Measurements from ENCODE around the gene ANKRD34A.
A peak's percentile ranks its signal among the peaks of the same experiment; 100 is the strongest.

Gene ANKRD34A

GRCh38 chr1:145964328-145965118 is at the start of gene ANKRD34A, which contains the start of gene POLR3GL:
Gene ANKRD34A (minus strand): TSS chr1:145964575. CDS start chr1:145961759, 2,816 bp downstream.
Gene POLR3GL (plus strand): TSS chr1:145964690. CDS start chr1:145974866, 10,176 bp downstream.
- Mint-ChIP-seq H3K4me3 (peak within 1 kb of the TSS; percentile 89), H3K27me3 (no peaks in the 10 kb centered on the region), H3K9me3 (no peaks in the 10 kb centered on the region), H3K36me3 (ENCODE audit: insufficient read depth) (peaks cover 7% of the 10 kb centered on the region), H3K27ac (ENCODE audit: low read depth) (peak within 1 kb of the TSS; percentile 90), H3K4me1 (peaks cover 46% of the 10 kb centered on the region)
- DNase-seq (ENCODE audit: low spot score in 2 of 2) (peak; percentile 74 to 83), ATAC-seq (replicated peaks; ENCODE audit: extremely low read depth, poor library complexity, severe bottlenecking) (peak; percentile 89)

GRCh38 chr1:146013559-146013922 is 49.2 kb upstream of the ANKRD34A start:
- no peaks in the 10 kb centered on the region for H3K9me3 Mint-ChIP-seq
- ATAC-seq (replicated peaks; ENCODE audit: extremely low read depth, poor library complexity, severe bottlenecking) (no peak), DNase-seq (ENCODE audit: low spot score in 2 of 2) (no peak)
- no peaks in the 10 kb centered on the region for H3K36me3 Mint-ChIP-seq (ENCODE audit: insufficient read depth)
- H3K4me1 Mint-ChIP-seq: peaks cover 6% of the 10 kb centered on the region
- peaks cover 8% of the 10 kb centered on the region for H3K27me3 Mint-ChIP-seq
- no peak overlapping the region for H3K4me3 Mint-ChIP-seq
- no peak overlapping the region for H3K27ac Mint-ChIP-seq (ENCODE audit: low read depth)

- H3K4me1 Mint-ChIP-seq: peaks cover 6% of the 10 kb centered on the region
- no peaks in the 10 kb centered on the region for H3K36me3 Mint-ChIP-seq (ENCODE audit: insufficient read depth)
- DNase-seq (ENCODE audit: low spot score in 2 of 2): peak in 1 of 2 donors; percentile 53
- no peak overlapping the region for H3K27ac Mint-ChIP-seq (ENCODE audit: low read depth)
- no peaks in the 10 kb centered on the region for H3K9me3 Mint-ChIP-seq
- H3K27me3 Mint-ChIP-seq: peaks cover 2% of the 10 kb centered on the region
- H3K4me3 Mint-ChIP-seq: no peak overlapping the region
- ATAC-seq (replicated peaks; ENCODE audit: extremely low read depth, poor library complexity, severe bottlenecking): no peak
Observed at GRCh38 chr1:146012703-146013558, 48.6 kb upstream of the ANKRD34A start.

GRCh38 chr1:146010126-146010738 is 45.9 kb upstream of the ANKRD34A start:
- Mint-ChIP-seq H3K36me3 (ENCODE audit: insufficient read depth) (peaks cover 2% of the 10 kb centered on the region), H3K4me1 (peaks cover 30% of the 10 kb centered on the region), H3K4me3 (no peak overlapping the region), H3K27ac (ENCODE audit: low read depth) (no peak overlapping the region), H3K27me3 (no peaks in the 10 kb centered on the region), H3K9me3 (no peaks in the 10 kb centered on the region)
- ATAC-seq (replicated peaks; ENCODE audit: extremely low read depth, poor library complexity, severe bottlenecking) (no peak), DNase-seq (ENCODE audit: low spot score in 2 of 2) (no peak)

- H3K9me3 Mint-ChIP-seq: no peaks in the 10 kb centered on the region
- DNase-seq (ENCODE audit: low spot score in 2 of 2) (no peak), ATAC-seq (replicated peaks; ENCODE audit: extremely low read depth, poor library complexity, severe bottlenecking) (no peak)
- H3K27ac Mint-ChIP-seq (ENCODE audit: low read depth): peak overlapping the region; percentile 86
- no peaks in the 10 kb centered on the region for H3K27me3 Mint-ChIP-seq
- peak overlapping the region; percentile 71 for H3K4me3 Mint-ChIP-seq
- H3K4me1 Mint-ChIP-seq: peaks cover 36% of the 10 kb centered on the region
- peaks cover 2% of the 10 kb centered on the region for H3K36me3 Mint-ChIP-seq (ENCODE audit: insufficient read depth)
Observed at GRCh38 chr1:146007489-146008133, 43.2 kb upstream of the ANKRD34A start.

GRCh38 chr1:146001709-146002108 is 37.3 kb upstream of the ANKRD34A start:
- H3K4me1 Mint-ChIP-seq: peaks cover 69% of the 10 kb centered on the region
- no peak overlapping the region for H3K4me3 Mint-ChIP-seq
- no peaks in the 10 kb centered on the region for H3K9me3 Mint-ChIP-seq
- ATAC-seq (replicated peaks; ENCODE audit: extremely low read depth, poor library complexity, severe bottlenecking) (no peak), DNase-seq (ENCODE audit: low spot score in 2 of 2) (no peak)
- peaks cover 6% of the 10 kb centered on the region for H3K36me3 Mint-ChIP-seq (ENCODE audit: insufficient read depth)
- H3K27ac Mint-ChIP-seq (ENCODE audit: low read depth): peak overlapping the region; percentile 44
- no peaks in the 10 kb centered on the region for H3K27me3 Mint-ChIP-seq

GRCh38 chr1:145999321-146000024 is 35.1 kb upstream of the ANKRD34A start:
- Mint-ChIP-seq H3K4me3 (peak overlapping the region; percentile 94), H3K4me1 (peaks cover 55% of the 10 kb centered on the region), H3K36me3 (ENCODE audit: insufficient read depth) (peaks cover 27% of the 10 kb centered on the region), H3K27me3 (no peaks in the 10 kb centered on the region), H3K27ac (ENCODE audit: low read depth) (peak overlapping the region; percentile 93), H3K9me3 (no peaks in the 10 kb centered on the region)
- peak in 1 of 2 donors; percentile 16 for DNase-seq (ENCODE audit: low spot score in 2 of 2)
- peak; percentile 26 for ATAC-seq (replicated peaks; ENCODE audit: extremely low read depth, poor library complexity, severe bottlenecking)

- Mint-ChIP-seq H3K9me3 (no peaks in the 10 kb centered on the region), H3K36me3 (ENCODE audit: insufficient read depth) (peaks cover 45% of the 10 kb centered on the region), H3K27me3 (no peaks in the 10 kb centered on the region), H3K4me1 (peaks cover 69% of the 10 kb centered on the region), H3K4me3 (peak overlapping the region; percentile 94), H3K27ac (ENCODE audit: low read depth) (peak overlapping the region; percentile 93)
- no peak for ATAC-seq (replicated peaks; ENCODE audit: extremely low read depth, poor library complexity, severe bottlenecking)
- DNase-seq (ENCODE audit: low spot score in 2 of 2): no peak
Observed at GRCh38 chr1:145997718-145998023, 33.3 kb upstream of the ANKRD34A start.

GRCh38 chr1:145997016-145997717 is 32.8 kb upstream of the ANKRD34A start:
- H3K9me3 Mint-ChIP-seq: no peaks in the 10 kb centered on the region
- H3K4me3 Mint-ChIP-seq: peak overlapping the region; percentile 94
- peaks cover 49% of the 10 kb centered on the region for H3K36me3 Mint-ChIP-seq (ENCODE audit: insufficient read depth)
- H3K27me3 Mint-ChIP-seq: no peaks in the 10 kb centered on the region
- peak overlapping the region; percentile 93 for H3K27ac Mint-ChIP-seq (ENCODE audit: low read depth)
- H3K4me1 Mint-ChIP-seq: peaks cover 74% of the 10 kb centered on the region
- ATAC-seq (replicated peaks; ENCODE audit: extremely low read depth, poor library complexity, severe bottlenecking): peak; percentile 66
- DNase-seq (ENCODE audit: low spot score in 2 of 2): peak in 1 of 2 donors; percentile 15

GRCh38 chr1:145996433-145997015 is 32.1 kb upstream of the ANKRD34A start, which contains the start of gene TXNIP:
Gene TXNIP (minus strand): TSS chr1:145996579. CDS start chr1:145996266, 313 bp downstream.
- Mint-ChIP-seq H3K36me3 (ENCODE audit: insufficient read depth) (peaks cover 55% of the 10 kb centered on the region), H3K9me3 (no peaks in the 10 kb centered on the region), H3K4me1 (peaks cover 75% of the 10 kb centered on the region), H3K27ac (ENCODE audit: low read depth) (peak within 1 kb of the TSS; percentile 93), H3K27me3 (no peaks in the 10 kb centered on the region), H3K4me3 (peak within 1 kb of the TSS; percentile 94)
- ATAC-seq (replicated peaks; ENCODE audit: extremely low read depth, poor library complexity, severe bottlenecking): peak; percentile 93
- peak; percentile 61 to 77 for DNase-seq (ENCODE audit: low spot score in 2 of 2)

GRCh38 chr1:145995964-145996432 is 31.6 kb upstream of the ANKRD34A start:
- Mint-ChIP-seq H3K9me3 (no peaks in the 10 kb centered on the region), H3K27ac (ENCODE audit: low read depth) (peak overlapping the region; percentile 93), H3K4me1 (peaks cover 73% of the 10 kb centered on the region), H3K27me3 (no peaks in the 10 kb centered on the region), H3K4me3 (peak overlapping the region; percentile 94), H3K36me3 (ENCODE audit: insufficient read depth) (peaks cover 56% of the 10 kb centered on the region)
- ATAC-seq (replicated peaks; ENCODE audit: extremely low read depth, poor library complexity, severe bottlenecking): no peak
- DNase-seq (ENCODE audit: low spot score in 2 of 2): no peak
